GM04503 (cell line): ENCODE data around the gene MINDY3.
"Not testable (repeated sequence)": the region's sequence is repeated elsewhere in the genome, so short reads cannot be mapped to it uniquely, and the experiment has no call there.

Experiments used
- DNase-seq: peaks from one replicate; pipeline ENCODE4 v3.0.0-alpha.2; 2012; ENCODE audit warnings: low read depth

Gene MINDY3

DNA sequence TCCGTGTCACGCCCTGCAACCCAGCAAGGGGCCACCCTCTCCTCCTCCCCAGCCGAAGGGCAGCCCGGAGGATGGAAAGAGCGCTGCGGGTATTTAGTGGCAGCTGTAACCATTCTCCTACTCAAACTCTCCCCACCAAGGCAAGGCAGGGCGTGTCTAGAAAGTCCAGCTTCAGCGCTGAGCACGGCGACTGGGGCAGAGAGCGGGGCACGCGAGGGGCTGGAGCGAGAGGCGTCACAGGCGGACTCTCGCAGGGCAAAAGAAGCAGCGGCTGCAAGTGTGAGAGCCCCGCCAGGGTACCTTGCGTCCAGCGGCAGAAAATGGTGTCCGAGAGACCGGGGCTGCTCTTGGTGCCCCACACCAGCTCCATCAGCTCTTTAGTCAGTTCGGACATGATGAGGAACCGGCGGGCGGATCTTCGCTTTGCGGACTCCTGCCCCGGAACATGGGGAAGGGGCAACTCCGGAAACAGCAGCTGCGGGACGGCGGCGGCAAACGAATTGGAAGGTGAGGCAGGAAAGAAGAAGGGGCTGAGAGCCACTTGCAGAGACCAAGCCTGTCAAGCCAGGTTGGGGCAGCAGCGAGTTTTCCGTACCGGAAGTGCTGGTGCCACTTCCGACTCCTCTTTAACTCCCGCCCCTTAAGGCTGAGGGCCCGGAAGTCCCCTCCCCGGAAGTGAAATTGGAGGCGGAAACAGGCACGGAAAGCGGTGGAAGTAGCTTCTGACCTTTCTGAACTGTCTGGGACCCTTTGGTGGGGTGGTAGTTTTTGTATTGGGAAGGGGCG lies at the start of gene MINDY3:
TSS of gene MINDY3 (minus strand) at position 602 of the 786 bp plus-strand sequence. CDS start at position 394, 208 bp downstream.
- DNase-seq = no peak

DNA sequence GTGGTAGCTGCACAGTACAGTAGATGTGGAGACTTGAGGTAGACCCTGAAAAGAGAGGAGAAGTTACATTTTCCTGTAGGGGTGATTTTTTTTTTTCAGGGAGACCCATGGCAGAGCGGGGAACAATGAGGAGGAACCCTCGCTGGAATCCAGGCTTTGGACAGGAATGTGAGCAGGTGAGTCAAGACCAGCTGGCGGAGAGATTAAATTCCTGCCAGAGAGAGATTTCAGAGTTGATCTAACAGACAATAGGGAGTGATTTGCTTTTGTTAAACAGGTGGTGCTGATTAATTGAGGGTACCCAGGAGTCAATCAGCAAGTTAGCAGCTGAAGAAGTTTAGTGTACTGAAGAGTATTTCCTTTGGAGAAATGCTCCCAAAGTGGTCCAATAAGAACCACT lies 41.6 kb upstream of the MINDY3 start:
- no peak for DNase-seq

DNA sequence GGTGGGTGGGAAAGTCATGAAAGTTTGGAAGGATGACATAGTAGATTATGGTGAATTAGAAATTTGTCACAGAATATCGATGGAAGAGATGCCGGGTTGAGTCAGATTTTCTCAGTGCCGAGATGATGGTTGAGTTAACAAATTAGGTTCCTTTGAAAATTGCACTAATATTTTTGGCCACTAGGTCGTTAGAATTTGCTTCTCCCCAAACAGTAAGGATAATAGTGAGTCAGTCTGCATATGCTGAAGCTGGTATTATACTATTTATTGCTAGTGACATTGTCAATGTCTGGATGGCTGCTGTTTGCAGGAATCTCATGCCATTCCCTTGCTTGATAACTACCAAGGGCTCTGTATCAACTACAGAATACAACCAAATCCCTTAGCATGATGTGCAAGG lies 37.7 kb upstream of the MINDY3 start:
- DNase-seq = no peak

DNA sequence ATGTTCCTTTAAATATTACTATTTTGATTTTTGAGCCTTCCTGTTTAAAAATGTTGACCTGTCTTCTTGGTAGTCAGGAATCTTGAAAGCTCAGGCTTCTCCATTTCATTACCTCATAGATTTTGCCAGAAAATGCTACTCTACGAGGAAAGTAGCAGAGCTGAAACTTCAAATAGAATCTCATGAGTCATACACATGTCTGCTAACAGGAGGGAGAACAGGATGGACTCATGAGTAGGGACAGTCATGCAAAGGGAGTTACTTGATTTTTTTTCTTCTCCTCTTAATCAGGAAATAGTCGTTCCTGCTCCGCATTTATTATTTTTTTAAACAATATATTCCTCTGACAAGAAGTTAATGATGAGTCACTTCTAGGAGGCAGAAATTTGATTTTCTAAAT lies 37.0 kb upstream of the MINDY3 start:
- no peak for DNase-seq

DNA sequence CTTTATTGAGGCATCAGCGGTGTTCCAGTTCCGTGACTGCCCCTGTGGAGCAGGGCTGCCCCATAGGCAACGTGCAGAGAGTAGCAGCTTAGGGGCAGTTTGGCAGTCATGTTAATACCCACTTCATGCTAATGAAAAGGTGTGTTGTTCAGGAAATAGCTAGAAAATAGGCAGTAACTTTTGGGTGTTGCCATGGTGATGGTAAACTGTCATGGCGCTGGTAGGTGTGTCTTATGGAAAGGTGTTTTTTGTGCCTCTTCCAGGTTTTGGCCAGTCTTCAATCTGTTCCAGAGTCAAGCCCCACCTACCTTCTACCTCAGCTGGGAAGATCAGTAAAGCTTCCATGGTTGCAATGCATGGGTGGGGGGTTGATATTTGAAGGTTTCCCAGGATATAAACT lies 36.3 kb upstream of the MINDY3 start:
- DNase-seq = no peak

- no peak for DNase-seq
Observed at GRCh38 chr10:15884447-15884846, 24.1 kb upstream of the MINDY3 start.

- no peak for DNase-seq
Observed at GRCh38 chr10:15881542-15881941, 21.2 kb upstream of the MINDY3 start.

GRCh38 chr10:15879663-15880062 lies 19.4 kb upstream of the MINDY3 start:
- no peak for DNase-seq

DNA sequence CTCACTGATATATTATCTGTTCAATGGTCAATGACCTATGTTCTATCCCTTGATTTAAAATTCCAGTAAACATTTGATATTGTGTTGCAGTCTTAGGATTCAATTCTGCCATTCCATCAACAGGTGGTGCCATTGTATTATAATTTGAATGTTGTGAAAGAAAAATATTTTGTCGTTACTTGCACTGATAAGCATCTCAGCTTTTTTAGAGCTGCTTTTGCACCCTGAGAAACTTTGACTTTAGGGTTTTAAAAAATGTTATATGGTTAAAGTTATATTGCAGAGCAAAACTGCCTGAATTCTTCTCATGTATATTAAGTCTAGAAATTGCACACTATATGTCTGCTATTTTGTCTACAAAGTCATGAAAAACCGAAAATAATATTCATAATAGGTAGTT lies 18.8 kb upstream of the MINDY3 start:
- DNase-seq = no peak

- no peak for DNase-seq
Observed at GRCh38 chr10:15877836-15878576, 17.7 kb upstream of the MINDY3 start.

GRCh38 chr10:15876274-15876673 lies 16.0 kb upstream of the MINDY3 start:
- not testable (repeated sequence) for DNase-seq

DNA sequence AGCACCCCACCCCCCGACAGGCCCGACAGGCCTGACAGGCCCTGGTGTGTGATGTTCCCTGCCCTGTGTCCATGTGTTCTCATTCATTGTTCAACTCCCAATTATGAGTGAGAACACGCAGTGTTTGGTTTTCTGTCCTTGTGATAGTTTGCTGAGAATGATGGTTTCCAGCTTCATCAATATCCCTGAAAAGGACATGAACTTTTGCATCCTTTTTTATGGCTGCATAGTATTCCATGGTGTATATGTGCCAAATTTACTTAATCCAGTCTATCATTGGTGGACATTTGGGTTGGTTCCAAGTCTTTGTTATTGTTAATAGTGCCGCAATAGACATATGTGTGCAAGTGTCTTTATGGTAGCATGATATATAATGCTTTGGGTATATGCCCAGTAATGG lies 12.3 kb upstream of the MINDY3 start:
- DNase-seq = not testable (repeated sequence)

- no peak for DNase-seq
Observed at GRCh38 chr10:15871823-15872222, 11.5 kb upstream of the MINDY3 start.

DNA sequence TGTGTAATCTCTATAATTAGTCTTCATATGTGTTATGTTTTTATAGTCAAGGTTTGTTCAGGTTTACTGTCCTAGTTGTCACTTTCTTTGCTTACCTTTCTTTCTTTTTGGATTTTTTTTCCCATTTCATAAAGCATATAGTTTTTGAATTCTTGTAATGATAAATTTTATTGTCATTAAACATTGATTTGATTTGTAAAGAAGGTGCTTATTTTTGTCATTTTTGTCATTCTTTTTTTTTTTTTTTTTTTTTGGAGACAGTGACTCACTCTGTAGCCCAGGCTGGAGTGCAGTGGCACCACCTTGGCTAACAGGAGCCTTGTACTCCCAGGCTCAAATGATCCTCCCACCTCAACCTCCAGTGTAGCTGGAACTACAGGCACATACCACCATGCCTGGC lies 9.6 kb upstream of the MINDY3 start:
- DNase-seq = no peak

GRCh38 chr10:15868006-15868405 lies 7.7 kb upstream of the MINDY3 start:
- DNase-seq = no peak

GRCh38 chr10:15865304-15865703 lies 5.0 kb upstream of the MINDY3 start:
- no peak for DNase-seq

DNA sequence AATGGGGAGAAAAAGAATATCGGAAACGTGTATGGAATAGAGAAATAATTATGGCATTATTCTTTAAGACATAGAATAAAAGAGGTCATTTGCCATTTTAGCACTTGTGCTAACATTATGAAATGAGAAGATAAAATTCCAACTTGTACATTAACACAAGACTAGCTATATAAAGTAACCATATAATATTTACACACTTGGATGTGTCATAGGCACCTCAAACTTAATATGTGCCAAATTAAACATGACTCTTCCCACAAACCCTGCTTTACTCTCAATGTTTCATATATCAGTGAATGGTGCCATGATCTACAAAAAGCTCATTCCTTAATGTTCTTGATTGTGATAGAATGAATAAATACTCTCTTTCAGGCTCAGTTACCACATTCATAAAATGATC lies 4.1 kb upstream of the MINDY3 start:
- no peak for DNase-seq

- DNase-seq = no peak
Observed at GRCh38 chr10:15863733-15864132, 3.4 kb upstream of the MINDY3 start.

DNA sequence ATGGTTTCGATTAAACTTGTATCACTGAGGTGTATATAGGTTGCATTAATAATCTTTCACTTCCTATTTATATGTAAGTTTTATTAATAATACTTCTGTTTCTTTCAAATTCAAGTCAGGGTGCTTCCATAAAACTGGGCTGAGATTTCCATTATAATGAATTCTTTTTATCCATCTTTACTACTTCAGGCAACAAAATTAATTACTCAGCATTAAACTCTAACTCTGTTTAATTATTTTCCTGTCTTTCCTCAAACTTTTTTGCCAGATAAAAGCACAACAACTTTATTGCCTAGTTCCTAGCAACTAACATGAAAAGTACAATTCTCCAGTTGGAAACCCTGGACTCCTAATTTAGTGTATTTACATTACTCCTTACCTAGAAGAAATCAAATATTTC lies 3.0 kb upstream of the MINDY3 start:
- DNase-seq = no peak

- no peak for DNase-seq
Observed at GRCh38 chr10:15860692-15861201, 440 bp upstream of the MINDY3 start.

DNA sequence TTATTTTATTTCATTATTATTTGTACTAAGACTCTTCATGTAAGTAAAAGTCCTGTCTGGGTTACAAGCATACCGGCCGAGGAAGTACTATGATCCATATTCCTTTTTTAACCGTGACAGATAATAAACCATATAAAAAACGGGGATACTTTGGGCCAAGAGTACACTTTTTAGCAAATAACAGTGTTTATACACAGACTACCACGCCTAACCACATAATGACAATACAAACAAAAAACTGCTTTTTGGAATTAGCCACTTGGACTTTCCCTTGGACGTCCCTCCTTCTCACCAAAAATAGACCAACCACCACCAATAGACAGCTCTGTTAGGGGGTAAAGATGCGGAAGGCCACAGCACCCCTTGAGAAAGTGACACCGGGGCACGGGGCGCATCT lies 800 bp downstream of the MINDY3 start:
- DNase-seq = no peak

DNA sequence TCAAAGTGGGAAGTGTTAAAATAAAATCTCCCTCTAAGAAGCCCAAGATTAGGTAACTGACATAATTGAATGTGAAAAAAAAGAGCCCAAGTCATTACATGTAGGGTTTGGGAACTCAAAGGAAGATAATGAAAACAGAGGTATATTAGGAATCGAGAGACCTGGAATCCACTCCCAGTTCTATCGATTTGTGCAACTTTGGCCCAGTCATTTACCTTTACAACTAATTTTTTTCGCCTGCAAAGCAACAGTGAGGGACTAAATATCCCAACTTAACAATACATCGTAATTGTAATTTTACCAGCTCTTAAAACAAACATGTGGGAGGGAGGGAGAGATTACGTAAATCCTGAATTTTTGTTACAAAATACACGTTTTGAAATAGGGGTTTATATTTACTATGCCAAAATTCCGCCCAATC lies 1.4 kb downstream of the MINDY3 start:
- no peak for DNase-seq

- no peak for DNase-seq
Observed at GRCh38 chr10:15857107-15857575, 3.2 kb downstream of the MINDY3 start.
